ENCODE results near the gene CEMIP2.

Gene CEMIP2

GRCh38 chr9:71636143-71636839, 132.0 kb downstream of the CEMIP2 start:
- DNase-seq, result no peak

GRCh38 chr9:71634752-71635151, 133.6 kb downstream of the CEMIP2 start:
- DNase-seq, result no peak

Measured in activated T-cell treated with anti-CD3 and anti-CD28 coated beads for 4 hours (primary cell).